Esophagus (tissue), 2 donors: ENCODE measurements around the gene APBB1. TPM values are rescaled to one million over a fixed set of nuclear protein-coding genes. Genes with fewer than 3 reads are reported as not detected.

Experiments used
- H3K27ac ChIP-seq, 2 donors: one replicate each; pipeline ENCODE4 v1.5.1; 2013; ENCODE audit warnings: low read depth in 2 of 2, mild to moderate bottlenecking in 2 of 2, inconsistent platforms in 1 of 2, low read length in 1 of 2, moderate library complexity in 1 of 2
- H3K27me3 ChIP-seq, 2 donors: one replicate each; pipeline ENCODE4 v1.6.1; 2013; ENCODE audit warnings: low read length in 2 of 2, control low read depth in 1 of 2, mild to moderate bottlenecking in 1 of 2; ENCODE audit not compliant: insufficient read depth in 2 of 2, control insufficient read depth in 1 of 2
- H3K36me3 ChIP-seq, 2 donors: one replicate each; pipeline ENCODE4 v1.6.1; 2013; ENCODE audit warnings: low read length in 1 of 2; ENCODE audit not compliant: control insufficient read depth in 2 of 2, insufficient read depth in 2 of 2
- H3K4me1 ChIP-seq, 2 donors: one replicate each; pipeline ENCODE4 v1.6.1; 2013; ENCODE audit warnings: low read length in 1 of 2; ENCODE audit not compliant: control insufficient read depth in 2 of 2, insufficient read depth in 2 of 2
- H3K4me3 ChIP-seq, 2 donors: one replicate each; pipeline ENCODE4 v1.5.1; 2013; ENCODE audit warnings: low read length in 2 of 2, mild to moderate bottlenecking in 2 of 2, low read depth in 1 of 2, moderate library complexity in 1 of 2
- H3K9me3 ChIP-seq, 2 donors: one replicate each; pipeline ENCODE4 v1.6.1; 2013; ENCODE audit warnings: mild to moderate bottlenecking in 2 of 2, low read depth in 1 of 2, low read length in 1 of 2, moderate library complexity in 1 of 2; ENCODE audit not compliant: control insufficient read depth in 2 of 2, insufficient read depth in 1 of 2
- WGBS, 2 donors: extraction: QIAGEN DNeasy Blood & Tissue Kit; methylation state at CpG; one replicate each; pipeline ENCODE4 v1.1.7; 2013; 5-methylcytosine and 5-hydroxymethylcytosine counted together
- polyA plus RNA-seq, 2 donors: library from polyadenylated mRNA; stranded (reverse); fragments of 200-250 nt; gene quantifications; one replicate each; pipeline ENCODE4 v1.2.3, GENCODE V29; 2013
- donor health status: healthy with polysubstance abuse.
- donor health status: Bipolar disorder and iron deficiency.

Gene APBB1
- polyA plus RNA-seq, 2 donors: 7.1 to 12.0 TPM

DNA sequence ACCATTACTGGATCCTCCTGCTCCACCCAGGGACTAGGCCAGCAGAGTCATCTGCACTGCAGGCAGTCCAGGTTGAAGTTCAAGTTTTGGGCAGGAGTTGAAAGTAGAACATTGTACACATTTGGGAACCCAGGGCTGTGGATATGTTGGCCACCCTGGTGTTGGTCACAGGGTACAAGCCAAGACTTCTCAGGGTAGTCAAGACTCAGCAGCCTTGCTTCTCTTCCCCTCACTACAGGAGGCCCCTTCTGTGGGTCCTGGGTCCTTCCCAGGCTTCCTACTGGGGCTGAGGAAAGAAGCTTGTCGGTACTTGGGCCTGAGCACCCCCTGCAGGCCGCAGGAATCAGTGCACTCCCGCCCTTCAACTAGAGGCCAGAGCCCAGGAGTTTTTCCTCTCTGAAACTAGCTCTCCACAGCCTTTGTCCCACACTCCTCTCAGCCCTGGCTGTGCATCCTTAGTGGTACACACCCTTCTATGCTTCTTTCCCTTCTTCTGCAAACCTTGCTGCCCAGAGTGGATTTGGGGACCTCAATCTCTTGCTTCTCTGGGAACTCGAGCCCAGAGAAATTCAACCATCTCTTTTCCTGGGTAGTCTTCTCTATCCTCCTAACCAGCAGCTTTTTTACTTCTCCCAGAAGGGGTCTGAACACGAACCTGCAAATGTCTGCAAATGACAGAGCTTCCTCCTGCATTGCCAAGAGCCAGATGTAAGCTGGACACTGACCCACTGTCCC, 24.5 kb upstream of the APBB1 start:
- WGBS, 2 donors: 29 to 32% methylated on average over 5 of the region's 5 CpGs
- H3K27me3 ChIP-seq: no peaks in the 10 kb centered on the region
- no peaks in the 10 kb centered on the region for H3K36me3 ChIP-seq
- H3K27ac ChIP-seq: no peak overlapping the region
- no peak overlapping the region for H3K4me3 ChIP-seq
- no peaks in the 10 kb centered on the region for H3K4me1 ChIP-seq
- no peaks in the 10 kb centered on the region for H3K9me3 ChIP-seq

GRCh38 chr11:6442441-6442840, 23.5 kb upstream of the APBB1 start:
- Histone ChIP-seq H3K4me1 (peaks cover 0 to 3% of the 10 kb centered on the region in 2 donors), H3K36me3 (no peaks in the 10 kb centered on the region), H3K27ac (no peak overlapping the region), H3K4me3 (no peak overlapping the region), H3K27me3 (no peaks in the 10 kb centered on the region), H3K9me3 (no peaks in the 10 kb centered on the region)
- WGBS, 2 donors: 91 to 94% methylated on average over 4 of the region's 4 CpGs

DNA sequence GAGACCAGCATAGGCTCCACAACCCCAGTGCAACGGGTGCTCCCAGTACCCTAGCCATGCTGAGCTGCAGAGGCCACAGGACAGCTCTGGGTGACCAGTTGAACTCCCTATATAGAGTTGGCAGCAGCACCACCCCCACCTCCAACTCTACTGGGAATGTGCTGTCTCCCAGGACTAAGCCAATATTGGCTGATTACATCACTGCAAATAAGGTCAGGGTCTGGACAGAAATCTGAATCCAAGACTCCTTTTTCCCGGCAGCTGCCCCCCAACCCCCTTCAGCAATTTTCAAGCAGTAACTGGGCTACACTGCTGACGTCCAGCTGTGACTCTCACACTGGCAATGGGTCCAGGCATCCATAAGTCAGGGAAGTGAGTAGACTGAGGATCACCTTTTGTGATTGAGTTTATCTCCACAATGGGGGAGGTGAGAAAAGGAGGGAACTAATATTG, 22.0 kb upstream of the APBB1 start, which contains the start of gene HPX:
HPX (minus strand) TSS at position 82 of the 453 bp plus-strand sequence; CDS start at position 58, 24 bp downstream.
- Histone ChIP-seq H3K27ac (no peak within 1 kb of the TSS), H3K36me3 (no peaks in the 10 kb centered on the region), H3K9me3 (no peaks in the 10 kb centered on the region), H3K4me3 (no peak within 1 kb of the TSS), H3K27me3 (no peaks in the 10 kb centered on the region), H3K4me1 (peaks cover 0 to 3% of the 10 kb centered on the region in 2 donors)
- WGBS, 2 donors: 66 to 77% methylated on average over 3 of the region's 3 CpGs

DNA sequence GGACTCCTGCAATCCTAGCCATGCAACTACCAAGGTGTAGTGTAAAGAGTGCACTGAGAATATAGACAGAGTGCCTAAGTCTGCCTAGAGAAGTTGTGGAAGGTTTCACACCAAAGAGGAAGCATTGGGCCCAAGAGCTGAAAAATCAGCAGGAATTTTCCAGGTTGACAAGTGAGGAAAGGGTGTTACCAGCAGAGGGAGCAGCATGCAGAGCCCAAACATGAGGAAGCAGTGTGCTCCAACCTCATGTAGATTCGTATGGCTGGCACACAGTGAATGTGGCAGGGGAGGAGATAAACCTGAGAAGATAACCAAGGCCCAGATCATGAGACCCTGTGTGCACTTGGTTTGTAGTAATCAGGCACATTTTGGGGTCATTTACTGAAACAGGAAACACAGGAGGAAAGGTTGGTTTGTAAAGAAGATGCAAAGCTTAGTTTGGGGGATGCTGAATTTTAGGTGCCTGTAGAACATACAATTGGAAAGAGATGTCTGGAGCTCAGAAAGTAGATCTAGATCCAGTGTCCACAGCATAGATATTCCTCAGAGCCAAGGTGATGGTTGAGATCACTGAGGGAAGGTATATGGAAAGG, 20.2 kb upstream of the APBB1 start:
- 0 to 6% methylated on average over 1 of the region's 1 CpG for WGBS, 2 donors
- H3K27ac ChIP-seq: no peak overlapping the region
- H3K4me1 ChIP-seq: peaks cover 0 to 3% of the 10 kb centered on the region in 2 donors
- H3K27me3 ChIP-seq: no peaks in the 10 kb centered on the region
- no peak overlapping the region for H3K4me3 ChIP-seq
- no peaks in the 10 kb centered on the region for H3K9me3 ChIP-seq
- H3K36me3 ChIP-seq: no peaks in the 10 kb centered on the region

DNA sequence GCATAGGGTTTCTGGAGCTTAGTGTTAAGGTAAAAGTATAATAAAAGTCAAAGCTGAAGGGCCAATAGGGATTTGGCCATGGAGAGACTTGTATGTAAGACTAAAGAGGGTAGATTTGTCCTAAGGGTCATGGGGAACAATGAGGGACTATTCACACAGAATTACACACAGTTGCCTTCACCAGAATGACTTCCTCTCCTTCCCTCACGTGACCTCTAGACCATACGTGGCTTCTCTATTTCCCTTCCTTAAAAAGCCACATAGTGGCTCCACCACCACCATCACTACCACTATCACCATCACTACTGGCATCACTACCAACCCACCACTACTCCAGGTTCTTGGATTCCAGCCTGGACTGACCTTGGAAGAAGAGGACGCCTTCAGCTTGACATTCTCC, 19.1 kb upstream of the APBB1 start:
- no peak overlapping the region for H3K27ac ChIP-seq
- H3K36me3 ChIP-seq: no peaks in the 10 kb centered on the region
- no peaks in the 10 kb centered on the region for H3K9me3 ChIP-seq
- 69 to 75% methylated on average over 3 of the region's 3 CpGs for WGBS, 2 donors
- peaks cover 0 to 3% of the 10 kb centered on the region in 2 donors for H3K4me1 ChIP-seq
- H3K4me3 ChIP-seq: no peak overlapping the region
- no peaks in the 10 kb centered on the region for H3K27me3 ChIP-seq

DNA sequence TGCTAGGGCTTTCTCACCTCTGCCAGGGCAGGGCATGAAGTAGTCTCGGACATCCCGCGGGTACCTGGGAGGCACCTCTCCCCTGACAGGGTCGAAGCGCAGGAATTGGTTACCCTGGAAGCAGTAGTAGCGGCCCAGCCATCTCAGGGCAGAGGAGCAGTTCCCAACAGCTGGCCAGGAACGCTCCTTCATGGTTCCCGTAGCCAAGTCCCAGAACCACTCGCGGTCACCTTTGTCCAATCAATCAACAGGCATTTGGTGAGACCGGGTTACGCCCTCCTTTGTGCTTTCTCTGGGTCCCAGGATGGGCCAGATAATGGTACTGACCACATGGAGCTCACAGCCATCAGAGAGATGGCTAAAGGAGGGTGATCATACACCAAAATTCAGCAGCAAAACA, 18.5 kb upstream of the APBB1 start:
- no peaks in the 10 kb centered on the region for H3K9me3 ChIP-seq
- peaks cover 0 to 3% of the 10 kb centered on the region in 2 donors for H3K4me1 ChIP-seq
- no peaks in the 10 kb centered on the region for H3K36me3 ChIP-seq
- WGBS, 2 donors: 93 to 94% methylated on average over 12 of the region's 12 CpGs
- H3K4me3 ChIP-seq: no peak overlapping the region
- H3K27ac ChIP-seq: no peak overlapping the region
- no peaks in the 10 kb centered on the region for H3K27me3 ChIP-seq

DNA sequence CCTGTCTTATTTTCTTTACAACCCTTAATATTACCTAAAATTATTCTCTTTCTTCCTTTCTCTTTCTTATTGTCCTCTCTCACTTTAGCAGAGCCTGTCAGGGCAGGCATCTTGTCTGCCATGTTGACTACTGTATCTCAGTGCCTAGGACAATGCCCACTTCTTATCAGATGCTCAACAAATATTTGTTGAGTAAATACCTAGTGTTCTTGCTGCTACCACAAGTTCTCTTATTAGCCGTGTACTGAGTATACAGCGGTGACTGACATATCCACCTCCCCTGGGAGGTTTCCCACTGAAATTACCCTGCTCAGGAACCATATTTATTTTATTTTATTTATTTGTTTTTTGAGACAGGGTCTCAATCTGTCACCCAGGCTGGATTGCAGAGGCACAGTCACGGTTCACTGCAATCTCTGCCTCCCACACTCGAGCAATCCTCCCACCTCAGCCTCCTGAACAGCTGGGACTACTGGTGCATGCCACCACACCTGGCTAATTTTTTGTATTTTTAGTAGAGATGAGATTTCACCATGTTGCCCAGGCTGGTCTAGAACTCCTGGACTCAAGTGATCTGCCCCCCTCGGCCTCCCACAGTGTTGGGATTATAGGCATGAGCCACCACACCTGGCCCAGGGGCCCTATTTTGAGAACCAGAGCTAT, 15.2 kb upstream of the APBB1 start:
- Histone ChIP-seq H3K4me3 (no peak overlapping the region), H3K27me3 (no peaks in the 10 kb centered on the region), H3K36me3 (no peaks in the 10 kb centered on the region), H3K9me3 (no peaks in the 10 kb centered on the region), H3K27ac (no peak overlapping the region), H3K4me1 (peaks cover 0 to 3% of the 10 kb centered on the region in 2 donors)
- WGBS, 2 donors: 57 to 65% methylated on average over 5 of the region's 5 CpGs

DNA sequence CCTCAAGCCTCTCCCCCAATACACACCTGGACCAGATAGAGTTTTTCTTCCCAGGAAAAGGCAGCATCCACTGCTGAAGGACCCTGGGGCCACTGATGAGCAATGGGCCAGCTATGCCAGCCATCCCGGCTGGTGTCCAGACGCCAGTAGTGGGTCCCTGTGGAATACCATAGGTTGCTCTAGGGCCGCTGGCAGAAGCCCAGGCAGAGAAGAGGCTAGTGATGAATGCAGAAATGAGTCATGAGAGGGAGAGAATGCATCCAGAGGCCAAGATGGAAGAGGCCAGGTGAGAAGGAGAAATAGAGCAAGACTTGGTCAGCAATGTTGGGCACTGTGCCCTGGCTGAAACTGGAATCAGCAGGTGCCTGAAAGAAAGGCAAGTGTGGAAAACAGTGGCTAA, 13.0 kb upstream of the APBB1 start:
- Histone ChIP-seq H3K27ac (no peak overlapping the region), H3K4me3 (no peak overlapping the region), H3K4me1 (no peaks in the 10 kb centered on the region), H3K36me3 (no peaks in the 10 kb centered on the region), H3K27me3 (no peaks in the 10 kb centered on the region), H3K9me3 (no peaks in the 10 kb centered on the region)
- 75 to 81% methylated on average over 3 of the region's 3 CpGs for WGBS, 2 donors

- no peaks in the 10 kb centered on the region for H3K36me3 ChIP-seq
- no peaks in the 10 kb centered on the region for H3K4me1 ChIP-seq
- no peaks in the 10 kb centered on the region for H3K9me3 ChIP-seq
- H3K4me3 ChIP-seq: no peak overlapping the region
- no peaks in the 10 kb centered on the region for H3K27me3 ChIP-seq
- no peak overlapping the region for H3K27ac ChIP-seq
Observed at GRCh38 chr11:6427516-6427915, 8.6 kb upstream of the APBB1 start.
